Neural cell (in vitro differentiated cells): Measurements from ENCODE around the gene AXL. TPM values are rescaled to one million over a fixed set of nuclear protein-coding genes. Genes with fewer than 3 reads are reported as not detected.
"Not testable (repeated sequence)": the region's sequence is repeated elsewhere in the genome, so short reads cannot be mapped to it uniquely, and the experiment has no call there.

Source experiments
- H2AFZ ChIP-seq: fragments of 200-600, 300-800 bp; sonication (generic), shearing (Covaris generic); 2 replicates; pipeline ENCODE4 v1.6.0; 2014; ENCODE audit warnings: low read depth, mild to moderate bottlenecking, antibody characterized with exemption, low read length, moderate library complexity
- H3F3A ChIP-seq: fragments of 200-600 bp; shearing (Covaris generic); 2 replicates; pipeline ENCODE4 v1.6.1; 2016; ENCODE audit warnings: mild to moderate bottlenecking, moderate library complexity, mixed read lengths, antibody characterized with exemption, low read length; ENCODE audit not compliant: insufficient read depth, poor library complexity, severe bottlenecking
- H3K27ac ChIP-seq: fragments of 200-600, 300-800 bp; sonication (generic), shearing (Covaris generic); 2 replicates; pipeline ENCODE4 v1.5.1; 2014; ENCODE audit warnings: mild to moderate bottlenecking, low read length, moderate library complexity
- H3K27me3 ChIP-seq: fragments of 300-800, 200-600 bp; sonication (generic), shearing (Covaris generic); 2 replicates; pipeline ENCODE4 v1.6.0; 2014; ENCODE audit warnings: mild to moderate bottlenecking, low read depth, low read length, moderate library complexity; ENCODE audit not compliant: insufficient read depth
- H3K36me3 ChIP-seq: fragments of 300-800, 200-600 bp; sonication (generic), shearing (Covaris generic); 2 replicates; pipeline ENCODE4 v1.5.1; 2014; ENCODE audit warnings: mild to moderate bottlenecking, antibody characterized with exemption, low read length, moderate library complexity; ENCODE audit not compliant: insufficient read depth
- H3K4me2 ChIP-seq: fragments of 300-800, 200-600 bp; sonication (generic), shearing (Covaris generic); 2 replicates; pipeline ENCODE4 v1.6.0; 2014; ENCODE audit warnings: mild to moderate bottlenecking, low read length
- H3K4me3 ChIP-seq: fragments of 300-800, 200-600 bp; sonication (generic), shearing (Covaris generic); 2 replicates; pipeline ENCODE4 v1.5.1; 2014; ENCODE audit warnings: mild to moderate bottlenecking, low read length, moderate library complexity
- H3K79me2 ChIP-seq: fragments of 200-600 bp; shearing (Covaris generic); replicated peaks from 2 replicates; pipeline ENCODE4 v1.6.0; 2014; ENCODE audit warnings: mild to moderate bottlenecking, low read length, moderate library complexity; ENCODE audit not compliant: insufficient read depth
- H3K9ac ChIP-seq: fragments of 300-800, 200-600 bp; sonication (generic), shearing (Covaris generic); 2 replicates; pipeline ENCODE4 v1.6.1; 2016; ENCODE audit warnings: mild to moderate bottlenecking, low read length, mixed read lengths
- H3K9me2 ChIP-seq: fragments of 200-600 bp; shearing (Covaris generic); 2 replicates; pipeline ENCODE4 v1.6.1; 2016; ENCODE audit warnings: mild to moderate bottlenecking, low read length, mixed read lengths; ENCODE audit not compliant: insufficient read depth
- H3K9me3 ChIP-seq: fragments of 200-600, 300-800 bp; sonication (generic), shearing (Covaris generic); 2 replicates; pipeline ENCODE4 v1.6.1; 2016; ENCODE audit warnings: mild to moderate bottlenecking, mixed run types, low read length, moderate library complexity, mixed read lengths
- H4K20me1 ChIP-seq: fragments of 200-600 bp; shearing (Covaris generic); 2 replicates; pipeline ENCODE4 v1.6.1; 2016; ENCODE audit warnings: mild to moderate bottlenecking, mixed run types; ENCODE audit not compliant: insufficient read depth
- CTCF ChIP-seq: fragments of 450-650 bp; IDR thresholded peaks from 2 replicates; pipeline ENCODE4 v1.5.1; 2014; ENCODE audit warnings: antibody characterized with exemption, mild to moderate bottlenecking, moderate library complexity; ENCODE audit not compliant: poor library complexity, severe bottlenecking
- EP300 ChIP-seq: fragments of 450-650 bp; conservative IDR thresholded peaks from 2 replicates; pipeline ENCODE4 v1.6.1; 2014; ENCODE audit warnings: antibody characterized with exemption, mild to moderate bottlenecking, moderate library complexity; ENCODE audit not compliant: poor library complexity, severe bottlenecking
- EZH2 ChIP-seq: fragments of 200-600, 300-800 bp; shearing (Covaris generic), sonication (generic); IDR thresholded peaks from 2 replicates; pipeline ENCODE4 v1.6.1; 2014; ENCODE audit warnings: antibody characterized with exemption, low read length, borderline replicate concordance, mild to moderate bottlenecking; ENCODE audit not compliant: insufficient read depth, poor library complexity, severe bottlenecking
- MXI1 ChIP-seq: fragments of 450-650 bp; conservative IDR thresholded peaks from 2 replicates; pipeline ENCODE4 v1.6.1; 2014; ENCODE audit warnings: antibody characterized with exemption, mild to moderate bottlenecking; ENCODE audit not compliant: poor library complexity, severe bottlenecking
- POLR2AphosphoS5 ChIP-seq: IDR thresholded peaks from 2 replicates; pipeline ENCODE4 v1.6.1; 2012
- RAD21 ChIP-seq: fragments of 450-650 bp; conservative IDR thresholded peaks from 2 replicates; pipeline ENCODE4 v1.6.1; 2014; ENCODE audit warnings: antibody characterized with exemption, mild to moderate bottlenecking, moderate library complexity
- REST ChIP-seq: IDR thresholded peaks from 2 replicates; pipeline ENCODE4 v1.6.1; 2012; ENCODE audit warnings: borderline replicate concordance
- SMC3 ChIP-seq: fragments of 450-650 bp; conservative IDR thresholded peaks from 2 replicates; pipeline ENCODE4 v1.6.1; 2014; ENCODE audit warnings: antibody characterized with exemption, mild to moderate bottlenecking, moderate library complexity; ENCODE audit not compliant: poor library complexity
- TAF1 ChIP-seq: IDR thresholded peaks from 2 replicates; pipeline ENCODE4 v1.6.1; 2012; ENCODE audit warnings: low read depth
- polyA plus RNA-seq: library from polyadenylated mRNA; depleted of rRNA; stranded (reverse); fragments of >200 nt; gene quantifications from 2 replicates; pipeline ENCODE4 v1.2.3, GENCODE V29; 2014

The AXL gene
- polyA plus RNA-seq, 1 donor from 2014 or later, result 0.10 TPM

GRCh38 chr19:41180173-41180572, 38.9 kb upstream of the AXL start:
- H3K9ac ChIP-seq, H2AFZ ChIP-seq, H3K27ac ChIP-seq, H3K9me2 ChIP-seq, H3K9me3 ChIP-seq, H3K27me3 ChIP-seq, H3K4me2 ChIP-seq, H3K36me3 ChIP-seq, H3K79me2 ChIP-seq, H4K20me1 ChIP-seq, H3F3A ChIP-seq, H3K4me3 ChIP-seq: not testable (repeated sequence)

- Histone ChIP-seq H3K36me3 (no peaks in the 10 kb centered on the region), H3K4me2 (no peak overlapping the region), H2AFZ (no peak overlapping the region), H3K27ac (no peak overlapping the region), H3K79me2 (no peaks in the 10 kb centered on the region), H4K20me1 (no peaks in the 10 kb centered on the region), H3F3A (no peaks in the 10 kb centered on the region), H3K9me2 (no peaks in the 10 kb centered on the region), H3K4me3 (no peak overlapping the region), H3K27me3 (peaks cover 5% of the 10 kb centered on the region), H3K9ac (no peak overlapping the region), H3K9me3 (no peaks in the 10 kb centered on the region)
- TF ChIP-seq RAD21, result no peak
- no peak for TF ChIP-seq CTCF
- TF ChIP-seq SMC3, result no peak
- no peak for TF ChIP-seq MXI1
- no peak for TF ChIP-seq POLR2AphosphoS5
- TF ChIP-seq TAF1, result no peak
- TF ChIP-seq EZH2, result no peak
- no peak for TF ChIP-seq REST
- TF ChIP-seq EP300, result no peak
Observed at GRCh38 chr19:41186971-41187883, 31.8 kb upstream of the AXL start.

- no peak for TF ChIP-seq CTCF
- no peak for TF ChIP-seq RAD21
- TF ChIP-seq EZH2, result no peak
- TF ChIP-seq REST, result no peak
- no peak for TF ChIP-seq SMC3
- no peak for TF ChIP-seq EP300
- no peak for TF ChIP-seq TAF1
- no peak for TF ChIP-seq MXI1
- TF ChIP-seq POLR2AphosphoS5, result no peak
- no peak overlapping the region for H3K27ac ChIP-seq
- H3K36me3 ChIP-seq, result no peaks in the 10 kb centered on the region
- H3K9ac ChIP-seq, result no peak overlapping the region
- H4K20me1 ChIP-seq, result no peaks in the 10 kb centered on the region
- H3K27me3 ChIP-seq, result peaks cover 11% of the 10 kb centered on the region
- no peak overlapping the region for H3K4me2 ChIP-seq
- no peaks in the 10 kb centered on the region for H3K79me2 ChIP-seq
- H2AFZ ChIP-seq, result no peak overlapping the region
- no peaks in the 10 kb centered on the region for H3K9me3 ChIP-seq
- H3K4me3 ChIP-seq, result no peak overlapping the region
- no peaks in the 10 kb centered on the region for H3K9me2 ChIP-seq
- H3F3A ChIP-seq, result no peaks in the 10 kb centered on the region
Observed at GRCh38 chr19:41187884-41188279, 31.1 kb upstream of the AXL start.
